NCI-H446 (cell line): ENCODE measurements around the gene ALDH1A1.
"Not testable (repeated sequence)": the region's sequence is repeated elsewhere in the genome, so short reads cannot be mapped to it uniquely, and the experiment has no call there.

Source experiments
- DNase-seq, 2 experiments: peaks; one replicate each; lab custom pipeline; 2025; lab: John Stamatoyannopoulos, UW

The ALDH1A1 gene

GRCh38 chr9:72943844-72944462, 8.9 kb downstream of the ALDH1A1 start:
- DNase-seq: no peak

- DNase-seq: no peak
Observed at GRCh38 chr9:72942451-72942850, 10.4 kb downstream of the ALDH1A1 start.

- DNase-seq: not testable (repeated sequence)
Observed at GRCh38 chr9:72939581-72939980, 13.3 kb downstream of the ALDH1A1 start.

GRCh38 chr9:72937545-72937944, 15.3 kb downstream of the ALDH1A1 start:
- no peak for DNase-seq

GRCh38 chr9:72936679-72937078, 16.2 kb downstream of the ALDH1A1 start:
- DNase-seq: no peak

GRCh38 chr9:72936266-72936665, 16.6 kb downstream of the ALDH1A1 start:
- DNase-seq: no peak

GRCh38 chr9:72935595-72935994, 17.3 kb downstream of the ALDH1A1 start:
- DNase-seq: no peak

- DNase-seq: no peak
Observed at GRCh38 chr9:72933730-72934665, 18.9 kb downstream of the ALDH1A1 start.

- no peak for DNase-seq
Observed at GRCh38 chr9:72932619-72933018, 20.2 kb downstream of the ALDH1A1 start.

- DNase-seq: no peak
Observed at GRCh38 chr9:72931897-72932296, 21.0 kb downstream of the ALDH1A1 start.

GRCh38 chr9:72931437-72931836, 21.4 kb downstream of the ALDH1A1 start:
- DNase-seq: no peak

- DNase-seq: no peak
Observed at GRCh38 chr9:72930828-72931227, 22.0 kb downstream of the ALDH1A1 start.

- no peak for DNase-seq
Observed at GRCh38 chr9:72929542-72929941, 23.3 kb downstream of the ALDH1A1 start.

GRCh38 chr9:72928042-72928507, 24.8 kb downstream of the ALDH1A1 start:
- no peak for DNase-seq

- no peak for DNase-seq
Observed at GRCh38 chr9:72926506-72926905, 26.3 kb downstream of the ALDH1A1 start.

- DNase-seq: no peak
Observed at GRCh38 chr9:72925891-72926290, 27.0 kb downstream of the ALDH1A1 start.

GRCh38 chr9:72925126-72925789, 27.6 kb downstream of the ALDH1A1 start:
- no peak for DNase-seq

GRCh38 chr9:72924154-72924790, 28.6 kb downstream of the ALDH1A1 start:
- no peak for DNase-seq

GRCh38 chr9:72923077-72923476, 29.8 kb downstream of the ALDH1A1 start:
- no peak for DNase-seq

GRCh38 chr9:72921888-72922654, 30.8 kb downstream of the ALDH1A1 start:
- no peak for DNase-seq

GRCh38 chr9:72919246-72919945, 33.5 kb downstream of the ALDH1A1 start:
- no peak for DNase-seq
